ENCODE results near the gene ARHGAP15.
A peak's percentile ranks its signal among the peaks of the same experiment; 100 is the strongest.

ARHGAP15 gene

GRCh38 chr2:143455317-143455716 lies 326.1 kb downstream of the ARHGAP15 start:
- DNase-seq (ENCODE audit: low read depth in 2 of 2): no peak
- no peak for TF ChIP-seq CTCF (IDR thresholded peaks at IDR 0.05; ENCODE audit: low read depth, low read length)
- H3K4me3 ChIP-seq (replicated peaks in 1 of 2; ENCODE audit: low read depth in 2 of 2, low read length in 2 of 2): no peak overlapping the region

- H3K4me3 ChIP-seq (replicated peaks in 1 of 2; ENCODE audit: low read depth in 2 of 2, low read length in 2 of 2): no peak overlapping the region
- DNase-seq (ENCODE audit: low read depth in 2 of 2): peak in 1 of 2 donors; percentile 36
- TF ChIP-seq CTCF (IDR thresholded peaks at IDR 0.05; ENCODE audit: low read depth, low read length): no peak
Observed at GRCh38 chr2:143458258-143459190, 329.3 kb downstream of the ARHGAP15 start.

DNA sequence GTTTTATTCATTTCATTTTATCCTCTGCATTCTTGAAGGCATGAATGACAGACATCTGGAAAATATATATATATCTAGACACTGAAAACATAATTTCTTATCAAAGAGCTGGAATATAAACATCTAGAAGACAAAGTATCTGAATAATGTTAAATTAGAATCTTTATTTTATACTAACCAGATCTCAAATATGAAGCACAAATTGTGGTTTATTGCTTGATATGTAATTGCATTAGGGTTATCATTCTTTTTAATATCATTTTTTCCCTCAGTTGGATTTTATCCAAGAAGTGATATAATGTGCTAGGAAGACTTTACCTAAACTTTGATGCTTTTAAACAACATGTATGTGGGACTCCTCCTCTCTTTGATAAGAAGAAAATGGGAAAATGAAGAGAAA lies 331.2 kb downstream of the ARHGAP15 start:
- H3K4me3 ChIP-seq (replicated peaks in 1 of 2; ENCODE audit: low read depth in 2 of 2, low read length in 2 of 2): no peak overlapping the region
- no peak for DNase-seq (ENCODE audit: low read depth in 2 of 2)
- TF ChIP-seq CTCF (IDR thresholded peaks at IDR 0.05; ENCODE audit: low read depth, low read length): no peak

DNA sequence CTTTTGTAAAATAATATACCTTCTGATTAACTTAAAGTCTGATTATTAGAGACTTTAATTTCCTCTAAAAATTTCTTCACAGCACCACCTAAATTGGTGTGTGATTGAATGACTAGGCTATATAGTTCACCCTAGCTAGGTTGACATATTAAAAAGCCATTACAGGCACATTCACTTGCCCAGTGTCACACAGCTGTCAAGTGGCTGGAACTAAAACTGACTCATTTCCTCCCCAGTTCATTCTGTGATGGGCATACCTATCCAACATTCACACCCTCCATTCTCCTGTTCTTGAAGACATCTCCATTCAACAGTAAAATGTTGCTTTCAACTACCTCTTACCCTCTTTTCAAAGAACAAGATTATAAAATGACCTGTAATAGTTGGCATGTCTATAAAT lies 334.5 kb downstream of the ARHGAP15 start:
- TF ChIP-seq CTCF (IDR thresholded peaks at IDR 0.05; ENCODE audit: low read depth, low read length): no peak
- no peak overlapping the region for H3K4me3 ChIP-seq (replicated peaks in 1 of 2; ENCODE audit: low read depth in 2 of 2, low read length in 2 of 2)
- DNase-seq (ENCODE audit: low read depth in 2 of 2): no peak

- no peak for DNase-seq (ENCODE audit: low read depth in 2 of 2)
- H3K4me3 ChIP-seq (replicated peaks in 1 of 2; ENCODE audit: low read depth in 2 of 2, low read length in 2 of 2): no peak overlapping the region
- TF ChIP-seq CTCF (IDR thresholded peaks at IDR 0.05; ENCODE audit: low read depth, low read length): no peak
Observed at GRCh38 chr2:143466391-143466790, 337.2 kb downstream of the ARHGAP15 start.

- no peak overlapping the region for H3K4me3 ChIP-seq (replicated peaks in 1 of 2; ENCODE audit: low read depth in 2 of 2, low read length in 2 of 2)
- no peak for TF ChIP-seq CTCF (IDR thresholded peaks at IDR 0.05; ENCODE audit: low read depth, low read length)
- no peak for DNase-seq (ENCODE audit: low read depth in 2 of 2)
Observed at GRCh38 chr2:143467011-143467410, 337.8 kb downstream of the ARHGAP15 start.

Measured in cardiac fibroblast (primary cell).